Spinal cord (tissue), 10 donors: ENCODE data around the gene TAF4. TPM values are rescaled to one million over a fixed set of nuclear protein-coding genes. Genes with fewer than 3 reads are reported as not detected.
A peak's percentile ranks its signal among the peaks of the same experiment; 100 is the strongest.

Experiments used
- DNase-seq, 6 donors: peaks; one replicate each; pipeline versions ENCODE4 v3.0.0 to v3.0.0-alpha.2; 2013 to 2015; ENCODE audit warnings: low spot score in 6 of 6, low read depth in 4 of 6
- H3K27ac ChIP-seq: one replicate; pipeline ENCODE4 v1.5.1; 2013; ENCODE audit warnings: low read depth, low read length, control low read depth
- H3K27me3 ChIP-seq: one replicate; pipeline ENCODE4 v1.6.1; 2013; ENCODE audit warnings: low read length; ENCODE audit not compliant: control insufficient read depth, insufficient read depth
- H3K36me3 ChIP-seq: one replicate; pipeline ENCODE4 v1.6.1; 2013; ENCODE audit warnings: low read length; ENCODE audit not compliant: control insufficient read depth, insufficient read depth
- H3K4me1 ChIP-seq: one replicate; pipeline ENCODE4 v1.6.1; 2013; ENCODE audit warnings: low read length; ENCODE audit not compliant: control insufficient read depth, insufficient read depth
- H3K4me3 ChIP-seq: one replicate; pipeline ENCODE4 v1.5.1; 2013; ENCODE audit warnings: low read depth, low read length, control low read depth
- H3K9me3 ChIP-seq: one replicate; pipeline ENCODE4 v1.6.1; 2013; ENCODE audit warnings: low read length; ENCODE audit not compliant: control insufficient read depth, insufficient read depth
- WGBS: methylation state at CpG from one replicate; pipeline ENCODE4 v1.1.5; 2013; ENCODE audit warnings: missing lambda C conversion rate; ENCODE audit not compliant: insufficient coverage; 5-methylcytosine and 5-hydroxymethylcytosine counted together
- polyA plus RNA-seq, 2 donors: library from polyadenylated mRNA; unstranded; fragments of 120-200 nt; gene quantifications; one replicate each; pipeline ENCODE4 v1.2.1, GENCODE V29; 2013; ENCODE audit not compliant: insufficient read length in 2 of 2
- total RNA-seq, 2 donors: library from RNA; depleted of rRNA in 1 of 2; stranded (reverse); fragments of 120-200 nt in 1 of 2; fragments of >200 nt in 1 of 2; gene quantifications; one replicate each; pipeline versions ENCODE4 v1.2.3 to v1.2.4, GENCODE V29; 2013 to 2014
- donor health status: healthy.

The TAF4 gene
- total and polyA plus RNA-seq, 4 donors = 7.2 to 20.4 (median 13.0) TPM

DNA sequence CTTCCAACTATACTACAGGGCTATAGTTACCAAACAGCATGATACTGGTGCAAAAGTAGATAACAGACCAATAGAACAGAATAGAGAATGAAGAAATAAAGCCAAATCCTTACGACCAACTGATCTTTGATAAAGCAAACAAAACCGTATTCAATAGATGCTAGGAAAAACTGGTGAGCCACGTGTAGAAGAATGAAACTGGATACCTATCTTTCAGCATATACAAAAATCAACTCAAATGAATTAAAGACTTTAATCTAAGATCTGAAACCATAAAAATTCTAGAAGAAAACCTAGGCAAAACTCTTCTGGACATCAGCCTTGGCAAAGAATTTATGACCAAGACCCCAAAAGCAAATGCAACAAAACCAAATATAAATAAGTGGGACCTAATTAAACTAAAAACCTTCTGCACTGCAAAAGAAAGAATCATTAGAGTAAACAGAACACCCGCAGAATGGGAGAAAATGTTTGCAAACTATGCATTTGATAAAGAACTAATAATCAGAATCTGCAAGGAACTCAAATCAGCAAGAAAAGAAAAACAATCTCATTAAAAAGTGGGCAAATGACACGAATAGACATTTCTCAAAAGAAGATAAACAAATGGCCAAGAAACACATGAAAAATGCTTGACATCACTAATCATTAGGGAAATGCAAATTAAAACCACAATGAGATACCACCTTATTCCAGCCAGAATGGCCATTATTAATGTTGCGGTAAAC lies 109.8 kb downstream of the TAF4 start:
- peaks cover 4% of the 10 kb centered on the region for H3K4me1 ChIP-seq

DNA sequence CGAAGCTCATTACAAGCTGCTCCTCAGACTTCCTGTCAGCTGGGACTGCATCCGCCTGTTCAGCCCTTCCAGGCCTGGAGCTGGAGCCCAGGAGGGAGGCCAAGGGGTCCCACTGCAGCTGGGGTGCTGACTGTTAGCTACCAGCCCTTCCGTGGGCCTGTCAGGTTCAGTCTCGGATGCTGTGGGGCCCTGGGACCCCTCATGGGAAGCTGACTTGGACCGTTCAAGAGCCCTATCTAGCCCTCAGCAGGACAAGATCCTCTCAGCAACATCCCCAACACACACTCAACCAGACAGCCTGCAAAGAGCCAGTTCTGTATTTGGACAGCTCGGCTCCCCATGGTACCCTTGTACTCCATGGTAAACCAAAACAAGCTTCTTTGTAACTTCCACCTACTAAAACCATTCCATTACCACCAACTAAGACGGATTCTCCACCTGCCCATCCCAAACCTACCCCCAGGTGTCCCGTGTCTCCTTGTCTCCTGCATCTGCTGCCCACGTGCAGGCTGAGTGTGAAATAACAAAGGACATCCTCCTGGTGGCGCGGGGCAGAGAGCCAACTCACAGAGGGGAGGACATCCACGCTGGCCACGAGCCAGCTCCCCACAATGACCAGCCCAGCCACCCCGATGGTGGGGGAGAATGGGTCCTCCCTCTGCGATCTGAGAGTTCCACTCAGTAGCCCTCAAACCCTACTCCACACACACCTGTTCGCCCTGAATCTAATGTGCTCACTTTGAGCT lies 111.2 kb downstream of the TAF4 start:
- 52% methylated on average over 14 of the region's 16 CpGs for WGBS
- peaks cover 4% of the 10 kb centered on the region for H3K4me1 ChIP-seq
- peak in 1 of 6 donors; percentile 29 for DNase-seq
- H3K27me3 ChIP-seq = peaks cover 2% of the 10 kb centered on the region
- H3K36me3 ChIP-seq = peaks cover 8% of the 10 kb centered on the region
- H3K4me3 ChIP-seq = no peak overlapping the region
- no peaks in the 10 kb centered on the region for H3K9me3 ChIP-seq
- no peak overlapping the region for H3K27ac ChIP-seq

More for the DNA sequence above, 109.8 kb downstream of the TAF4 start:
- H3K4me3 ChIP-seq = no peak overlapping the region
- WGBS = no CpG with 5 or more reads among the region's 6 CpGs
- H3K27ac ChIP-seq = no peak overlapping the region
- H3K36me3 ChIP-seq = peaks cover 3% of the 10 kb centered on the region
- DNase-seq = no peak
- H3K27me3 ChIP-seq = peaks cover 2% of the 10 kb centered on the region
- H3K9me3 ChIP-seq = no peaks in the 10 kb centered on the region

DNA sequence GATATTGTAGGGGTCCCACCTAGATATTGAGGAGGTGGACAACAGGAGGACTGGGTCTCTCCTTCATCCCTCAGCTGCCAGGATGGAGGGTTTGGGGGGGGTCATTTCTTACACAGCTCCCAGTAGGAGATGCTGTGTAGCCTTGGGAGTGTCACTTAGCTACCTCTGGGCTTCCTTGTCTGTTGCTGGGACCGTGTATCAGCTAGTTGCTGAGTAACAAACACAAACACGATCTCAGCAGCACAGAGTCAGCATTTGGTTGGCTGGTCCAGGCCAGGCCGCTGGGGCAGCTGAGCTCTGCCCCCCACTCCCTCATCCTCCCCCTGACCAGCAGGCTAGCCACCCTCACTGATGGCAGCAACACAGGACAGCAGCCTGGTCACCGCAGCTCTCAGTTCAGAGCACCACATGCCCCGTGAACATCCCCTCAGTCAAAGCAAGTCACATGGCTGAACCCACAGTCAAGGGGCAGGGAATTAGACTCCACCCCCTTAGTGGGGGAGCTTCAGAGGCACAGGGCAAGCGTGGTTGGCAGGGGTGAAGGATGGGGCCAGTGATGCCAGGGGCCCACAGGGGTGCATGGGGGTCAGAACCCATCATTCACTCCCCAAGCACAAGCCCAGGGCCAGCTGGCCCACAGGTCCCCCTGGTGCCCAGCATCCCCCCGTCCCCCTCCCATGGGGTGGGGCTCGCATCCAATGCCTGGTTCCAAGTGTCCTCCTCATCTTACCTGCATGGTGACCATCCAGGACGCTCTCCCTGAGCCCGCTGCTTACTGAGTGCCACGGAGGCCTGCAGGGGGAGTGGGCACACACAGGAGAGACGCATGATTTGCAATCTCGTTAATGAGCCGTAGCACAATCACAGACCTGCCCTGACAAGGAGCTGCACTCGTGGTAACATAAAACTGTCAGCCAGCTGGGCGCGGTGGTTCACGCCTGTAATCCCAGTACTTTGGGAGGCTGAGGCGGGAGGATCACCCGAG lies 112.4 kb downstream of the TAF4 start:
- H3K4me1 ChIP-seq = peaks cover 4% of the 10 kb centered on the region
- DNase-seq = no peak
- H3K4me3 ChIP-seq = no peak overlapping the region
- WGBS = 76% methylated on average over 17 of the region's 20 CpGs
- peaks cover 8% of the 10 kb centered on the region for H3K36me3 ChIP-seq
- H3K27ac ChIP-seq = no peak overlapping the region
- peaks cover 2% of the 10 kb centered on the region for H3K27me3 ChIP-seq
- no peaks in the 10 kb centered on the region for H3K9me3 ChIP-seq

DNA sequence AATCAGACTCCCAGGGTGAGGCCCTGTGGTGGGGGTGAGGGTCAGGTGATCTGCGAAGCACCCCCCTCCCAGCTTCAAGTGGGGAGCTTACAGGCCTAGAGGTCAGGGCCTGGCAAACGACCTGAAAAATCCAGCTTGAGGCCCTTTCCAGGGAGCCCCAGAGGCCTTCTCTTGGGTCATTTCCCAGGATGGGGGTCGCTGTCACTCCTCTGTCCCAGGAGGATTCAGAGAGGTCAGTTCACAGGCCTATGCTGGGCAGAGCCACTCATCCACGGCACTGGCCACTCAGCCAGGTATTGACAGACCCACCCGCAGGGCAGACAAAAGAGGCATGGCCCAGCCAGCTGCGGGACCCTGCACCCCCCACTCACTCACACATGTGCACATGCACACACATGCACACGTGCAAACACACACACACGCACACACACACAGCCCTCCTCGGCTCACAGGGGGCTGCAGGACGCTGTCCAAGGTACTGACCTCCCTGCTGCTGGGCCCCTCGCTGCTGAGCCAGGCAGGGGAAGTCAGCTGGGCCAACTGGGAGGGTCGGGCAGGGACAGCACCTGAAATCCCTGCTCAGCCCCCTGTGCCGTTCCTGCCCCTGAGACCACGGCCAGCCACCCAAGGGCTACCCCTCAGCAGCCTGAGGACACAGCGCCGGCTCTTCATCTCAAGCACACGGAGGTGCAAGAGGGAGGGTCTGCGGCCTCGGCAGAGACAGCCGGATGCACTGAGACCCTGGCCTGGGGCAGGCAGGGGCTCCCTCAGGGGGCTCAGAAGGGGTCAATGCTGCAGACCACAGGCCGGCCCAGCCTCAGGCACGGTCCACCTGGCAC lies 113.8 kb downstream of the TAF4 start:
- Histone ChIP-seq H3K27ac (no peak overlapping the region), H3K4me3 (no peak overlapping the region), H3K9me3 (no peaks in the 10 kb centered on the region), H3K27me3 (peaks cover 2% of the 10 kb centered on the region), H3K36me3 (peaks cover 8% of the 10 kb centered on the region), H3K4me1 (peaks cover 4% of the 10 kb centered on the region)
- DNase-seq = peak in 1 of 6 donors; percentile 62
- 40% methylated on average over 22 of the region's 22 CpGs for WGBS

DNA sequence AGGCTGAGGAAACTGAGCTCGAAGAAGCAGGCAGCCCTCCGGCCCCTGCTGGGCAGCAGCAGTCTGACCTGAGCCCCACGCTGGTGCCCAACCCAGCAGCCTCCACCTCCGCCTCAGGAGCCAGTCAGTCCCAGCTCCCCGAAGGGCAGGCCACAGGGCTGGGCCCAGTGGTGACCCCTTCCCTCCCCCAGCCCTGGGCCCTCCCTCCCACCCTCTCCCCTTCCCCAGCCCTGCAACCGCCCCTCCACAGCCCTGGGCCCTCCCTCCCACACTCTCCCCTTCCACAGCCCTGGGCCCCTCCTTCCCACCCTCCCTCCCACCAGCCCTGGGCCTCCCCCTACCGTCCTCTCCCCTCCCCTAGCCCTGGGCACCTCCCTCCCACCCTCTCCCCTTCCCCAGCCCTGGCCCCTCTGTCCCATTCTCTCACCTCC lies 115.0 kb downstream of the TAF4 start:
- H3K27ac ChIP-seq = no peak overlapping the region

DNA sequence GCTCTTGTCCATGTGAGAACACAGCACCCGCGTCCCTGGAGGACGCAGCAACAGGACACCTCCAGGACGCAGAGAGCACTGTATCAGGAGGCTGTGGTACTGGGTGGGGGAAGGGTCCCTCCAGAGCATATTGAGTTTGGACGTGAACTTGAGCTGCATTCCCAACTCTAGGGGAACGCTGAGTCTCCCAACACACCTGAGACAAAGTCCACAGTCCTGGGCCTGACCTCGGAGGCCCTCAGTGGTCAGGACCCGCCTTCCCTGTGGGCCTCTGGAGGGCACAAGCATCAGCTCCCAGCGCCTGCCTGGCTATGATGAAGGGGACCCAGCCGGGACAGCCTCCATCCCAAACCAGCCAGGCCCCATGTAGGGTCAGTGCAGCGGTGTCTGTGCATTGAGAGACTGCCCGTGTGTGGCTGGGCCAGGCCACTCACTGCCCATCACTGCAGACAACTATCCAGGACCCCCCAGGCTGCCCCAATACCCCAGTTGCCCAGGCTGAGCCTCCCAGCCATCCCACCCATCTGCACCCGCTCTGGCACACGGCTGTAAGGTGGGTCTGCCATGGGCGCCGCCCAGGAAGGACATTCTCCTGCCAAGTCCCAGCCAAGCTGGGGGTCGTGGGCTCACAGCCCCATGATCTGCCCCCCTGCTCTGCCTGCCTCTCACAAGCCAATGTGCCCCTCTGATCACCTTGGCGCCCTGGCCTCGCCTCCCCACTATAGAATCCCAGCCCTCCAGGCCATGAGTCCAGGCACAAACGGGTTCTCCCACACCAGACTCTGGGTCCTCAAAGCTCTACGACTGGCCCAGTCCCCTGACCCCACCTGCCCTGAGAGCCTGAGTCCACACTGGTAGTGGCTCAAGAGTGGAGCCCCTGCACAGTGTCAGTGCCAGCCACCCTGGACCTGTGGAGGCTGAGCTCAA lies 115.7 kb downstream of the TAF4 start:
- no peak for DNase-seq
- Histone ChIP-seq H3K36me3 (peaks cover 8% of the 10 kb centered on the region), H3K9me3 (no peaks in the 10 kb centered on the region), H3K4me3 (no peak overlapping the region), H3K27me3 (no peaks in the 10 kb centered on the region), H3K27ac (no peak overlapping the region), H3K4me1 (peaks cover 4% of the 10 kb centered on the region)
- WGBS = 83% methylated on average over 19 of the region's 21 CpGs

More for the DNA sequence above, 115.0 kb downstream of the TAF4 start:
- Histone ChIP-seq H3K9me3 (no peaks in the 10 kb centered on the region), H3K4me1 (peaks cover 4% of the 10 kb centered on the region), H3K4me3 (no peak overlapping the region), H3K36me3 (peaks cover 8% of the 10 kb centered on the region), H3K27me3 (peaks cover 2% of the 10 kb centered on the region)
- DNase-seq = no peak
- WGBS = 43% methylated on average over 5 of the region's 7 CpGs

DNA sequence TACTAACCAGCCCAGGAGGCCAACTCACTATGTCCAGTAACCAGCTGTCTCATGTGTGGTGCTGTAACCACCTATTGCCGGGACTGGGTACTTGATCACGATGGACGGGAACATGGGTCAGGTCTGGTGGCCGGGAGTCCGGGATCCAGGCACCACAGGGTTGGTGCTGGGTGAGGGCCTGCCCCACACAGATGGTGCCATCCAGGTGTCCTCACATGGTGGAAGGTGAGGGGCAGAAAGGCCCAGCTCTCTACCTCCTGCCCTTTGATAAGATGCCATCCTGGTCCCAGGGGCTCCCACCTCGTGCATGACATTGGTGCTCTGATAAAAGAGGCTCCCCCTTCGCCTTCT lies 116.3 kb downstream of the TAF4 start:
- Histone ChIP-seq H3K36me3 (peaks cover 8% of the 10 kb centered on the region), H3K4me1 (no peaks in the 10 kb centered on the region), H3K4me3 (no peak overlapping the region), H3K9me3 (no peaks in the 10 kb centered on the region), H3K27ac (no peak overlapping the region), H3K27me3 (no peaks in the 10 kb centered on the region)
- no peak for DNase-seq
- WGBS = 91% methylated on average over 7 of the region's 7 CpGs

DNA sequence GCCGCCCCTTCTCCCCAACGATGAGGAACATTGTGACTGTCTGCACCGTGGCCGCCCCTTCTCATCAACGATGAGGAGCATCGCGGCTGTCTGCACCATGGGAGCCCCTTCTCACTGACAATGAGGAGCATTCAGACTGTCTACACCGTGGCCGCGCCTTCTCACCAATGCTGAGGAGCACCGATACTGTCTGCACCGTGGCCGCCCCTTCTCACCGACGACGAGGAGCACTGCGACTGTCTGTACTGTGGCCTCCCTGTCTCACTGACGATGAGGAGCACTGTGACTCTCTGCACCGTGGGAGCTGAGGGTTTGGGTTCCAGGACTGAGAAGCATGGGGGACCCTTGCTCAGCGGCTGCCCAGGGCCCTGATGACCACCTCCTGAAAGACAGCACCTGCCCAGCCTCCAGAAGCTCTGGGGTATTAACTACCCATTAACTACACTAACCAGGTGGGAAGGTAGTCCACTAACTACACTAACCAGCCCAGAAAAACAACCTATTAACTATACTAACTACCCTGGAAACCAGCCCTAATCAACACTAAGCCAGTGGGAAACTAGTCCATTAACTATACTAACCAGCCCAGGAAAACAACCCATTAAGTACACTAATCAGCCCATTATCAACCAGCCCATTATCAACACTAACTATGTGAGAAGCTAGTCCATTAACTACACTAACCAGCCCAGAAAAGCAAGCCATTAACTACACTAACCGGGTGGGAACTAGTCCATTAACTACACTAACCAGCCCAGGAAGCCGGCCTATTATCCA lies 116.9 kb downstream of the TAF4 start:
- DNase-seq = no peak
- WGBS = 96% methylated on average over 22 of the region's 22 CpGs
- H3K4me1 ChIP-seq = no peaks in the 10 kb centered on the region

More for the DNA sequence above, 116.9 kb downstream of the TAF4 start:
- no peaks in the 10 kb centered on the region for H3K27me3 ChIP-seq
- H3K9me3 ChIP-seq = no peaks in the 10 kb centered on the region
- no peak overlapping the region for H3K27ac ChIP-seq
- H3K36me3 ChIP-seq = peaks cover 8% of the 10 kb centered on the region
- H3K4me3 ChIP-seq = no peak overlapping the region
